PFSK-1 (cell line): Measurements from ENCODE around the gene FBXO15.

Experiments used
- FOXP2 ChIP-seq: optimal IDR thresholded peaks from 2 replicates; pipeline ENCODE3; 2011; ENCODE audit warnings: borderline replicate concordance, control low read depth, inconsistent platforms; ENCODE audit not compliant: insufficient read depth; ENCODE audit errors: extremely low read length, extremely low read depth
- POLR2AphosphoS5 ChIP-seq: IDR thresholded peaks from 2 replicates; pipeline ENCODE4 v1.6.1; 2012; ENCODE audit warnings: low read depth, mild to moderate bottlenecking, control low read depth, low read length, moderate library complexity
- REST ChIP-seq, 2 experiments: IDR thresholded peaks; 2 replicates each; pipeline versions ENCODE4 v1.6.1 to v1.8.0; 2011 to 2012; ENCODE audit warnings: low read depth in 2 of 2, low read length in 2 of 2, control low read depth in 1 of 2, inconsistent platforms in 1 of 2, mild to moderate bottlenecking in 1 of 2, moderate library complexity in 1 of 2; ENCODE audit not compliant: insufficient read depth in 1 of 2
- SIN3A ChIP-seq: IDR thresholded peaks from 2 replicates; pipeline ENCODE4 v1.6.1; 2012; ENCODE audit warnings: mild to moderate bottlenecking, low read length, moderate library complexity, borderline replicate concordance; ENCODE audit not compliant: insufficient read depth
- TAF1 ChIP-seq: IDR thresholded peaks from 2 replicates; pipeline ENCODE4 v1.6.1; 2012; ENCODE audit warnings: low read length, control low read depth, borderline replicate concordance; ENCODE audit not compliant: insufficient read depth

Gene FBXO15

DNA sequence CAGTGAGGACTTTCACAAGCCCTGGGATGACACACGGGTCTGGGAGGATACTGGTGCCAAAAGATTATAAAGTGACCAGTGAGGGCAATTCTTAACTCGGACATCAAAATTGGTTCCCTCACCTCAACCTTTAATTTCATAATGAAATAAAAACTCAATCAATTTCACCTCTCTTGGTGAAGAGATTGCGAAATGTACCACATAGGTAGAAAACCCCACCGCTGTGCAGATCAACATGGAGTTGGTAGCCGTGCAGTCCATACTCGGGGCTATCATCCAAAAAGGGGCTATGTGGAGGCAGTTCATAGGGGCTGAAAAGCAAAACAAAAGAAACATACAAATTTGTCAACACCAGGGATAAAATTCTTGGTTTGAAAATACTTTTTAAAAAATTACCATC, 24.4 kb downstream of the FBXO15 start:
- TF ChIP-seq REST (IDR thresholded peaks at IDR 0.05; ENCODE audit: insufficient read depth in 1 of 2, low read depth in 2 of 2, low read length in 2 of 2) (no peak), TAF1 (no peak), FOXP2 (no peak), POLR2AphosphoS5 (no peak), SIN3A (no peak)

DNA sequence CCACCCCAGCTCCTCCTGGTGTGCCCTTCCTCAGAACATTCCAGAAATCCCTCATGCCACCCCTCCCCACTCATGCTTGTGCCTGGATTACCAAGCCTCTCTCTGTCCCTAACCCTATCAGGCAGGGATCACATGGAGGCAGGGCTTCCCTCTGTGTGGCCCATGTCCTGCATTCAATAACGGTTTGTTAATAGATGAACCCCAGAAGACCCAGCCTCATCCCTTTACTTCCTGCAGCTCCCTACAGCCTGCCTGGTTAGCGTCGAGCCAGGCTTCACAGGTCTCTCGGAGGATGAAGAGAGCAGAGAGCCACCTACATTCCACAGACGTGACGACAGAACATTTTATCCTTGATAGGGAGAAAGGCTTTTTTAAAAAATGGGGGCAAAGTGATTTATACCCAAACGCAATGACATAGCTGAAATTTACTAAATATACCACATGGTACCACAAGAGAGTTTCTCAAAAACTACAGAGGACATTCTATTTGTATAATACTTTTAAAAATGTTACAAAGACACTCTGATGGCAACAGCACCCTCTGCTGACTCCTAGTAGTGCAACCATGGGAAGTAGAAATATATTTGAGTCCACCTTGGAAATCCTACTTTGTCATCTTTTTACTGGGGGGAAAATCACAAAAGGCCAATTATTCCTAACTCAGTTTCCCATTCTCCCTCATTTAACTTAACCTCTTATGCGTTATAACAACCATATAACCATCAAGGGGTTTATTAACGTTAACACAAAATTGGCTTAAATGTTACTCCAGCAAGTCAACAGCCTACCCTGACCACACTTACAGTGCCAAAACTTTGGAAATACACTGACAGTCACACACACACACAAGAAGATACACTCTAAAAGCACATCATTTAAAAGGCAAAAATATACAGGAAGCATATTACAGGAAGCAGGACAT, 30.7 kb downstream of the FBXO15 start:
- no peak for TF ChIP-seq TAF1

DNA sequence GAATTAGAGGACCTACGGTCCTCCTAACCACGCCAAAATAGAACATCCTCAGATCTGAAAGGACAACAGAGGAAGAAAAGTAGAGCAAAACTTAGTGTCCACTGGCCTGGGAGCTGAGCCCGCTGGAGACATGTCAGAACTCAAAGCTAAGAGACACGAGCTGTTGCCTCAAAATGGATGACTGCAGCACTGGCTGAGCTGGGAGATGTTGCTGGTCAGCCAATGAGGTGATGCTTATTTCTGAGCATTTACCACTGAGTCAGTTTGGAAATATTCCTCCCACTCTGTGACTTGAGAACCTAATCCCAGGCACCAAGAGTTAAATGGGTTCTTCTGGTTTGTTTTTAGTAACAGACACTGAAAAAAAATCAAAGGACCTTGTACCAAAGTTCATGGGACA, 32.6 kb downstream of the FBXO15 start:
- TF ChIP-seq TAF1 (no peak), POLR2AphosphoS5 (no peak), FOXP2 (no peak), SIN3A (no peak), REST (IDR thresholded peaks at IDR 0.05; ENCODE audit: insufficient read depth in 1 of 2, low read depth in 2 of 2, low read length in 2 of 2) (no peak)

- TF ChIP-seq POLR2AphosphoS5 (no peak), TAF1 (no peak), FOXP2 (no peak), SIN3A (no peak), REST (IDR thresholded peaks at IDR 0.05; ENCODE audit: insufficient read depth in 1 of 2, low read depth in 2 of 2, low read length in 2 of 2) (no peak)
Measured at GRCh38 chr18:74114116-74114515, 33.5 kb downstream of the FBXO15 start.

DNA sequence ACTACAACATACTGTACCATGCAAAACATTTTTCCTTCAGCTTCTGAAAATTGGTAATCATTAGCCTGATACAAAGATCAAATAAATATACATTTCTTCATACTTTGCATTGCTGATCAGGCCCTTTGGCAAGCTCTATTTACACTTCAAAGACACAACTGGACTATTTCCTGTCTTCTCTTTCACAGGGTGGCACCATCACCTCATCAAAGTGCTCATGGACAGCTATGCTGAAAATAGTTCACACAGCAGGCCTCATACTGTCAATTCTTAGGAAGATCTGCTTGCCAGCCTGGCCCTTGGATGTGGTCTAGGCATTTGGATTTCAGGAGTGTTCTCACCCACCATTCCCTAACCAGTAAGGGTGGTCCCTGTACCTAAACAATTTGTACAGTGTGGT, 33.9 kb downstream of the FBXO15 start:
- TF ChIP-seq POLR2AphosphoS5, result no peak
- no peak for TF ChIP-seq FOXP2
- no peak for TF ChIP-seq SIN3A
- TF ChIP-seq REST (IDR thresholded peaks at IDR 0.05; ENCODE audit: insufficient read depth in 1 of 2, low read depth in 2 of 2, low read length in 2 of 2), result no peak
- no peak for TF ChIP-seq TAF1
